GM19193 (cell line): Measurements from ENCODE around the gene FBLN5.

Experiments
- POLR2A ChIP-seq: IDR thresholded peaks from 4 replicates; pipeline ENCODE4 v1.6.1; 2011; ENCODE audit not compliant: insufficient read depth, insufficient read length; ENCODE audit errors: extremely low read depth

FBLN5 gene, protein sequence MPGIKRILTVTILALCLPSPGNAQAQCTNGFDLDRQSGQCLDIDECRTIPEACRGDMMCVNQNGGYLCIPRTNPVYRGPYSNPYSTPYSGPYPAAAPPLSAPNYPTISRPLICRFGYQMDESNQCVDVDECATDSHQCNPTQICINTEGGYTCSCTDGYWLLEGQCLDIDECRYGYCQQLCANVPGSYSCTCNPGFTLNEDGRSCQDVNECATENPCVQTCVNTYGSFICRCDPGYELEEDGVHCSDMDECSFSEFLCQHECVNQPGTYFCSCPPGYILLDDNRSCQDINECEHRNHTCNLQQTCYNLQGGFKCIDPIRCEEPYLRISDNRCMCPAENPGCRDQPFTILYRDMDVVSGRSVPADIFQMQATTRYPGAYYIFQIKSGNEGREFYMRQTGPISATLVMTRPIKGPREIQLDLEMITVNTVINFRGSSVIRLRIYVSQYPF

GRCh38 chr14:91947475-91948184, at the start of gene FBLN5:
FBLN5 (minus strand) TSS chr14:91947694; CDS start chr14:91947229, 465 bp downstream.
- TF ChIP-seq POLR2A, result no peak

DNA sequence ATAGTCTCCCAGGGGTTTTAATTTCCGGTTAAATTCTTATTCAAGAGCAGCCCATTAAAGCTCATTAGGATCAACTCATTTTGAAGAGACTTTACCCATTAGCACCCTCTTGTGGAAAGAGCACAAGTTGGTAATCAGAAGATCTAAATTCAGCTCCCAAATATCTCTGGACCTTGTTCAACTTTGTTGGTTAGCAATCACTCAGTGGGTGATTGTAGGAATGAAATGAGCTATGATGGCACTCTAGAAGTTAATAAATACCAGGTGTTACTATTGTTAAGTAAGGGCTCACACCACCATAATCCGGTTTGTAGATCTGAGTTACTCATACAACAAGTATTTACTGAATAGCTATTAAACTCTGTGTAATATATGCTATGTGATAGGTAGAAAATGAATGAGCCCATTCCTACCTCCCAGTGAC, 49.5 kb upstream of the FBLN5 start:
- TF ChIP-seq POLR2A, result no peak

DNA sequence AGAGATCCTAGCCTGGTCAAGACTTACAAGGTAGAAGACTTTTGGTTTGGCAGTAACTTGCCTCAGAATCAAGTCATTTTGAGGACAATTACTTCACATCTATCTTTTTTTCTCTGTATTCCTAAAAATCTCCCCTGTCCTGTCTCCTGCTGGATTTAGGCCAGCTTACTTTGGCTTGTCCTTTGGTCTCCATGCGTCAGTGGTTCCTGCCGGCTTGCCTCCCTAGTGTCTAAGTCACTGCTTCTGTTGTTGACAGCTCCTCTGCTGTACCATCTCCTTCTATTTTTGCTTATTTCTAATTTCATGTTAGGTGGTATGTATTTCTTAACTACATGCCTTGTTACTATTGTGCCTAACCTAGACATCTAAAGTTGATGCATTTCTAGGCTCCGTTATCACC, 39.7 kb upstream of the FBLN5 start:
- no peak for TF ChIP-seq POLR2A

GRCh38 chr14:91985521-91986255, 38.2 kb upstream of the FBLN5 start:
- TF ChIP-seq POLR2A, result no peak

- no peak for TF ChIP-seq POLR2A
These were observed 37.5 kb upstream of the FBLN5 start for GRCh38 chr14:91985008-91985407.

DNA sequence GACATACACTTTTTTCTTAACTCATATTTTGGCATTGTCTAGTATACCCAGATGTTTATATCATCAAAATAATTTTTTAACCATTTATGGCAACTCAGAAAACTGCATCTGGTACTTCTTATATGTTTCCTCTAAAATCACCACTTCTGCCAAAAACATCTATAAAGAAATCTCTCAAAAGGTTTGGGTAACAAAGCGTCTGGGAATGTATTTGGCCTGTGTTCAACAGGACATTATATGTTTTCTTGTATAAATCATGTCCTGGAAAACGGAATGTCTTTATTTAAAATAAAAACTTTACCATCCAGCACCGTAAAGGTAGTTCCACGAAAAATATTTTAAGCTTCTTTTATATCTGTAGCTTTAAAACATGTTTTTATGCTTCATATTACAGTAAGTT, 36.1 kb upstream of the FBLN5 start:
- TF ChIP-seq POLR2A, result no peak

DNA sequence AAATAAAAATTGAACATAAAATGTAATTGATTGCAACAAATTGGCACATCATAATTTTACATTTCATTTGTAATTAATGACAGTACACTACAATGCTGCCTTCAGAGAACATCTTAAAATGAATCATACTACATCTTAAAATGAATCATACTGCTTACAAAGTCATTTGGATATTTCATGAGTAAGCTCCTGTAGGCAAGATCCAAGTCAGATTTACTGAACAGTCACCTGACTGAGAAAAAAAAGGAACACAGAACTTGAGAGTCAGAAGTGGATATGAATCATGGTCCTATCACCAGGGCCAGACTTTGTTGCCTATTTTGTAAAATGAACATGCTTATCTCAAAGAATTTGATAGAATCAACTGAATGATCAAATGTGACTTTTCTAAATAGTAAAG, 32.7 kb upstream of the FBLN5 start:
- TF ChIP-seq POLR2A, result no peak

- no peak for TF ChIP-seq POLR2A
These were observed 30.4 kb upstream of the FBLN5 start for GRCh38 chr14:91977884-91978283.

DNA sequence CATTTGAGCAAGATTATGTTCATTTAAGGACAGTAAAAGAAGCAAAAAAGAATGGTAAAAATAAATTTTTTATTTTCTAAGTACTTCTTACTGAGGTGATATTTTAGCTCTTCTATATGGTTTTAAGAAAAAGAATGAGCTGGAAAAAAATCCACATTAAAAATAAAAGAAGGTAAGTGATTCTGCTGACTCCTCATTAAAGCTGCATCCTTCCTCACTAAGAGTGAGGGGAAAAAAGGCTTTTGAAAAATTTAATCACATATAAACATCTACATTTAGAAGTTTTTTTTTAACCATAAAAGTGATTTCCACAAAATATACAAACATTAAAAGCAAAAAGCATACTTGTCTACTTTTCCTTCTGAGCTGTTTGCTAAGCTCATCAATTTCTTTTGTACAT, 28.3 kb upstream of the FBLN5 start:
- TF ChIP-seq POLR2A, result no peak

GRCh38 chr14:91971188-91971778, 23.8 kb upstream of the FBLN5 start:
- TF ChIP-seq POLR2A, result no peak

- no peak for TF ChIP-seq POLR2A
These were observed 20.8 kb upstream of the FBLN5 start for GRCh38 chr14:91968280-91968679.

DNA sequence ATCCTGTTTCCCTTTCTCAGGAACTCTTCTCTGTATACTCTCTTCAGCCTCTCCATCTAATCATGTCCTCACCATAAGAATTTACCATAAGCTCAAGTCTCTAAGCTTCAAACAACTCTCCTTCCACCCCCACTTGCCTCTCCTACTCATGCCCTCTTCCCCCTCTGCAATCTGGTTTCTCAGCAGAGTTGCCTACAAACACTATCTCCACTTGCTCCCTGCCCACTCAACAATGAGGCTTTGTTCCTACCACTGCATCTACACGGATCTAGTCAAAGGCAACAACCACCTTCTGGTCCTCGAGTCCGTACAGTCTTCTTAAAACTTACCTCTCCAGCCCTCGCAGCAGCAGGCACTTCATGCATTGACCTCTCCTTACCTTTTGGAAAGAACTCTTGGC, 17.2 kb upstream of the FBLN5 start:
- no peak for TF ChIP-seq POLR2A

DNA sequence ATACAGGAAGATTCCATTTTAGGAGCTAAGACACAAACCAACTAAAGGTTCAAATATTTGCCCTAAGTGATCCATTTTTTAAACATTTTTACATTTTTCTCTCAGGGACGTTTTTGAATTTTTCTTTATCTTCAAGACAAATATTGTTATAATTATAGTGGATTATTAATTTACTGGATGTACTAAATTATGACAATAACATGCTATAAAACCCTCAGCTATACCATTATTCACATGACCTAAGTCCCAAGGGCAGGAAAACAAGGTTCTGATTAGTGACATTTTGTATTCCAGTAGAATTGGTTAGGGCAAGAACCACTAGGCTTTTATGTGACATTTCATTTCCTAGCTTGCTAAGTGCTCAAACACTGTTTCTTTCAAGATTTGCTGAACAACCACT, 16.5 kb upstream of the FBLN5 start:
- TF ChIP-seq POLR2A, result no peak

GRCh38 chr14:91963465-91963864, 16.0 kb upstream of the FBLN5 start:
- TF ChIP-seq POLR2A, result no peak
